A549 (cell line): ENCODE measurements around the gene GPR22.

Experiments
- BCL3 ChIP-seq: fragments of >200 bp; sonication (Bioruptor Twin); formaldehyde crosslinking; IDR thresholded peaks from 3 replicates; pipeline ENCODE4 v1.6.1; 2016
- EHMT2 ChIP-seq: fragments of 200-600 bp; sonication (generic); IDR thresholded peaks from 2 replicates; pipeline ENCODE4 v1.6.1; 2016; ENCODE audit warnings: antibody characterized with exemption, low read depth, mild to moderate bottlenecking, moderate library complexity
- FOXS1 ChIP-seq: fragments of 250-450 bp; sonication (Bioruptor Pico); IDR thresholded peaks from 2 replicates; pipeline ENCODE4 v1.5.0; 2020; ENCODE audit warnings: mild to moderate bottlenecking, moderate library complexity
- JUNB ChIP-seq: fragments of >200 bp; sonication (Bioruptor Twin); formaldehyde crosslinking; IDR thresholded peaks from 2 replicates; pipeline ENCODE4 v1.6.1; 2016
- POLR2A ChIP-seq: IDR thresholded peaks from 2 replicates; pipeline ENCODE4 v1.6.1; 2012; ENCODE audit warnings: mild to moderate bottlenecking, low read length
- RFX5 ChIP-seq: fragments of 450-650 bp; IDR thresholded peaks from 2 replicates; pipeline ENCODE4 v1.7.1; 2014; ENCODE audit warnings: antibody characterized with exemption, mild to moderate bottlenecking, moderate library complexity
- TF ChIP-seq, protein P1 (sequence below): fragments of >200 bp; sonication (Bioruptor Twin); formaldehyde crosslinking; IDR thresholded peaks from 3 replicates; pipeline ENCODE4 v1.5.1; 2016

DNA sequence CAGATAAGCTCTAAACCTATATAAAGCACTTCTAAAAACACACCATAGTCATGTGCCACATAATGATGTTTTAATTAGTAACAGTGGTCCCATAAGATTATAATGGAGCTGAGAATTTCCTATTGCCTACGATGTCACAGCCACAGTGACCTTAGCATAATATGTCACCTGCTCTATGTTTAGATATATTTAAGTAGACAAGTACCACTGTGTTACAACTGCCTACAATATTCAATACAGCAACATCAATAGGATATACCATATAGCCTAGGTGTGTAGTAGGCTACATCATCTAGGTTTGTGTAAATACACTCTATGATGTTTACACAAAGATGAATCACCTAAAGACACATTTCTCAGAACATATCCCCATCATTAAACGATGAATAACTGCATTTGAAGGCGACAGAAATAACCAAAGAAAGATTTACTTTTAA lies 24.5 kb downstream of the GPR22 start:
- TF ChIP-seq, protein P1, sequence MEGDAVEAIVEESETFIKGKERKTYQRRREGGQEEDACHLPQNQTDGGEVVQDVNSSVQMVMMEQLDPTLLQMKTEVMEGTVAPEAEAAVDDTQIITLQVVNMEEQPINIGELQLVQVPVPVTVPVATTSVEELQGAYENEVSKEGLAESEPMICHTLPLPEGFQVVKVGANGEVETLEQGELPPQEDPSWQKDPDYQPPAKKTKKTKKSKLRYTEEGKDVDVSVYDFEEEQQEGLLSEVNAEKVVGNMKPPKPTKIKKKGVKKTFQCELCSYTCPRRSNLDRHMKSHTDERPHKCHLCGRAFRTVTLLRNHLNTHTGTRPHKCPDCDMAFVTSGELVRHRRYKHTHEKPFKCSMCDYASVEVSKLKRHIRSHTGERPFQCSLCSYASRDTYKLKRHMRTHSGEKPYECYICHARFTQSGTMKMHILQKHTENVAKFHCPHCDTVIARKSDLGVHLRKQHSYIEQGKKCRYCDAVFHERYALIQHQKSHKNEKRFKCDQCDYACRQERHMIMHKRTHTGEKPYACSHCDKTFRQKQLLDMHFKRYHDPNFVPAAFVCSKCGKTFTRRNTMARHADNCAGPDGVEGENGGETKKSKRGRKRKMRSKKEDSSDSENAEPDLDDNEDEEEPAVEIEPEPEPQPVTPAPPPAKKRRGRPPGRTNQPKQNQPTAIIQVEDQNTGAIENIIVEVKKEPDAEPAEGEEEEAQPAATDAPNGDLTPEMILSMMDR = no peak
- no peak for TF ChIP-seq RFX5
- TF ChIP-seq FOXS1 (CRISPR knock-in tag) = no peak
- TF ChIP-seq EHMT2 = no peak
- TF ChIP-seq BCL3 = no peak
- TF ChIP-seq POLR2A = no peak
- no peak for TF ChIP-seq JUNB
